ENCODE measurements around the gene TRHDE. TPM values are rescaled to one million over a fixed set of nuclear protein-coding genes. Genes with fewer than 3 reads are reported as not detected.

The TRHDE gene
- total RNA-seq, 3 donors from 2014 or later, result 0.98 to 43.2 (median 2.2) TPM

- Histone ChIP-seq H3K27ac (no peak overlapping the region), H3K27me3 (no peaks in the 10 kb centered on the region), H3K36me3 (no peaks in the 10 kb centered on the region), H3K4me3 (no peak overlapping the region), H3K4me1 (no peaks in the 10 kb centered on the region), H3K9me3 (no peaks in the 10 kb centered on the region)
- intact Hi-C loops (cut with DNase I; ENCODE audit: low total_unique reads), result no loop called here
- TF ChIP-seq POLR2A (IDR thresholded peaks at IDR 0.05) (no peak), POLR2AphosphoS5 (IDR thresholded peaks at IDR 0.05) (no peak), CTCF (IDR thresholded peaks at IDR 0.05) (no peak)
- no peak for DNase-seq (ENCODE audit: low spot score in 2 of 2)
Observed at GRCh38 chr12:72296389-72296788, 24.2 kb downstream of the TRHDE start.

GRCh38 chr12:72297666-72298065 lies 25.5 kb downstream of the TRHDE start:
- Histone ChIP-seq H3K9me3 (no peaks in the 10 kb centered on the region), H3K36me3 (no peaks in the 10 kb centered on the region), H3K4me1 (no peaks in the 10 kb centered on the region), H3K27me3 (no peaks in the 10 kb centered on the region), H3K27ac (no peak overlapping the region), H3K4me3 (no peak overlapping the region)
- no peak for DNase-seq (ENCODE audit: low spot score in 2 of 2)
- TF ChIP-seq POLR2A (IDR thresholded peaks at IDR 0.05), result no peak
- no peak for TF ChIP-seq POLR2AphosphoS5 (IDR thresholded peaks at IDR 0.05)
- no peak for TF ChIP-seq CTCF (IDR thresholded peaks at IDR 0.05)
- intact Hi-C loops (cut with DNase I; ENCODE audit: low total_unique reads), result no loop called here

- DNase-seq (ENCODE audit: low spot score in 2 of 2), result no peak
- no peak for TF ChIP-seq POLR2AphosphoS5 (IDR thresholded peaks at IDR 0.05)
- TF ChIP-seq CTCF (IDR thresholded peaks at IDR 0.05), result no peak
- no peak for TF ChIP-seq POLR2A (IDR thresholded peaks at IDR 0.05)
- H3K4me3 ChIP-seq, result no peak overlapping the region
- no peaks in the 10 kb centered on the region for H3K4me1 ChIP-seq
- no peaks in the 10 kb centered on the region for H3K27me3 ChIP-seq
- H3K9me3 ChIP-seq, result no peaks in the 10 kb centered on the region
- no peaks in the 10 kb centered on the region for H3K36me3 ChIP-seq
- intact Hi-C loops (cut with DNase I; ENCODE audit: low total_unique reads), result no loop called here
- no peak overlapping the region for H3K27ac ChIP-seq
Observed at GRCh38 chr12:72300728-72301127, 28.6 kb downstream of the TRHDE start.

- no peaks in the 10 kb centered on the region for H3K9me3 ChIP-seq
- H3K4me3 ChIP-seq, result no peak overlapping the region
- intact Hi-C loops (cut with DNase I; ENCODE audit: low total_unique reads), result no loop called here
- TF ChIP-seq POLR2A (IDR thresholded peaks at IDR 0.05), result no peak
- no peak for TF ChIP-seq POLR2AphosphoS5 (IDR thresholded peaks at IDR 0.05)
- no peak for DNase-seq (ENCODE audit: low spot score in 2 of 2)
- no peaks in the 10 kb centered on the region for H3K36me3 ChIP-seq
- H3K27me3 ChIP-seq, result no peaks in the 10 kb centered on the region
- H3K4me1 ChIP-seq, result no peaks in the 10 kb centered on the region
- no peak overlapping the region for H3K27ac ChIP-seq
Observed at GRCh38 chr12:72304751-72305150, 32.6 kb downstream of the TRHDE start.

GRCh38 chr12:72307229-72307628 lies 35.1 kb downstream of the TRHDE start:
- no peaks in the 10 kb centered on the region for H3K36me3 ChIP-seq
- no peaks in the 10 kb centered on the region for H3K4me1 ChIP-seq
- no peak for DNase-seq (ENCODE audit: low spot score in 2 of 2)
- intact Hi-C loops (cut with DNase I; ENCODE audit: low total_unique reads), result no loop called here
- no peak for TF ChIP-seq POLR2AphosphoS5 (IDR thresholded peaks at IDR 0.05)
- no peak for TF ChIP-seq CTCF (IDR thresholded peaks at IDR 0.05)
- no peak for TF ChIP-seq POLR2A (IDR thresholded peaks at IDR 0.05)
- no peak overlapping the region for H3K4me3 ChIP-seq
- H3K27me3 ChIP-seq, result no peaks in the 10 kb centered on the region
- H3K27ac ChIP-seq, result no peak overlapping the region
- no peaks in the 10 kb centered on the region for H3K9me3 ChIP-seq

GRCh38 chr12:72311946-72312345 lies 39.8 kb downstream of the TRHDE start:
- Histone ChIP-seq H3K27me3 (no peaks in the 10 kb centered on the region), H3K4me1 (no peaks in the 10 kb centered on the region), H3K4me3 (no peak overlapping the region), H3K9me3 (no peaks in the 10 kb centered on the region), H3K36me3 (no peaks in the 10 kb centered on the region), H3K27ac (no peak overlapping the region)
- DNase-seq (ENCODE audit: low spot score in 2 of 2), result no peak
- TF ChIP-seq POLR2A (IDR thresholded peaks at IDR 0.05), result no peak
- no peak for TF ChIP-seq CTCF (IDR thresholded peaks at IDR 0.05)
- no peak for TF ChIP-seq POLR2AphosphoS5 (IDR thresholded peaks at IDR 0.05)
- intact Hi-C loops (cut with DNase I; ENCODE audit: low total_unique reads), result no loop called here

All from breast epithelium (tissue), 4 donors.